Fibroblast of skin of back (primary cell): Measurements from ENCODE around the gene ENO3.

ENCODE experiments used
- DNase-seq: peaks from one replicate; pipeline ENCODE4 v3.0.0-alpha.2; 2013

The ENO3 gene

DNA sequence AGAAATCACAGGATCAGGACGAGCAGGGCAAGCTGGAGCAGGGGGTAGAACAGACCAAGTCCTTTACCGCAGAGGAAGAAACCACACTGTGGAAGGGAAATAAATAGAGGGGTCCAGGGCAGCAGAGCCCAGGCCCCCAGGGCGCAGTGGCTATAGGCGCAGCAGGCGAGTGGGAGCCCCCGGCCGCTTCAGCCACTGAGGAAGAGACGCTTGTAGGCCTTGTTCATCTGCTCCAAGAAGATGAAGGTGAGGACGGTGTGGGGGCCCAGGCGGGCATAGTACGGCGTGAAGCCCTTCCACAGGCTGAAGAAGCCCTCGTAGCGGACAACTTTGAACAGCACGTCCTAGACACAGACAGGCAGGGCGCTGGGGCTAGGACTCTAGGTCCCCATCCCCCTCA lies 13.4 kb upstream of the ENO3 start:
- DNase-seq, result no peak

GRCh38 chr17:4938069-4938491 lies 12.8 kb upstream of the ENO3 start:
- DNase-seq, result no peak

GRCh38 chr17:4938688-4939545 lies 12.0 kb upstream of the ENO3 start:
- no peak for DNase-seq

- no peak for DNase-seq
Measured at GRCh38 chr17:4939546-4939795, 11.4 kb upstream of the ENO3 start.

- peak; percentile 100 for DNase-seq
Measured at GRCh38 chr17:4939796-4940554, 10.9 kb upstream of the ENO3 start, which contains the start of the genes RNF167 and SLC25A11. Gene RNF167 (plus strand): TSS chr17:4940268. CDS start chr17:4940910, 642 bp downstream. Gene SLC25A11 (minus strand): TSS chr17:4940046. CDS start chr17:4939910, 136 bp downstream.

DNA sequence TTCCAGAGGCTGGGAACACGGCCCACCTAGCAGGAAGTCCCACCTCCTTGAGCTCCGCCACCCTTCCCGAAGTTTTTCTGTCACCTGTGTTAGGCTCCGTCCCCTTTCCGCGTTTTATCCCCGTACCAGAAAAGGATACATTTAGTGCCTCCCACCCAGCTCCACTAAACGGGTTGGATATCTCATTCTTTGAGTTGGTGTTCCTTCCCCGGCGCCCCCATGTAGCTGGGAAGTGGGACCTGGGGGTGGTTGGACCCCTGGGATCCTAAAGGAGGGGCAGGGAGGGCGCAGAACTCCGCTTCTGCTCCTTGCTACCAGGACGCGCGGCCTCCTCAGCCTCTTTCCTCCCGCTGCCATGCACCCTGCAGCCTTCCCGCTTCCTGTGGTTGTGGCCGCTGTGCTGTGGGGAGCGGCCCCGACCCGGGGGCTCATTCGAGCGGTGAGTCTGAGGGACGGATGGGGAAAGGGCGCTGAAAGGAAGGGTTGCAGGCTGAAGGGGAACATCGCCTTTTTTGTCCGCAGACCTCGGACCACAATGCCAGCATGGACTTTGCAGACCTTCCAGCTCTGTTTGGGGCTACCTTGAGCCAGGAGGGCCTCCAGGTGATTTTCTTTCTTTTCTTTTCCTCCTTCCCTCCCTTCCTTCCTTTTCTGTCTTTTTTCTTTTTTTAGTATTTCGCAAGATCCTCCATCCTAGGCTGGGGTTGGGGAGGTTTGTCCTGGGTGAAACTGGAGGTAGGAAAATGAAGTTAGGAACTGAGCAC lies 10.2 kb upstream of the ENO3 start:
- no peak for DNase-seq

DNA sequence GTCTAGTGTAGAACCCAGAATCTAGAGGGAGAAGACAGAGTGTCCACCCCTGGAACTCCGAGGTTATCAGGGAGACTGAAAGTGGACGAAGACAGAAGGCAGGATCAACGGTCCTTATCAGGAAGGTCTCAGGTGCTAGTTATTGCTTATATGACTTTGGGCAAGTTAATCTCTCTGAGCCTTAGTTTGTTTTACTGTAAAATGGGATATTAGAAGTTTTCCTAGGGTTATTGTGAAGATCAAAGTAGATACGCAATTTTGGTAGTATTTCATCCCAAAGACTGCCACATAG lies 9.7 kb upstream of the ENO3 start:
- DNase-seq, result no peak

- no peak for DNase-seq
Measured at GRCh38 chr17:4942760-4943508, 8.0 kb upstream of the ENO3 start.

- no peak for DNase-seq
Measured at GRCh38 chr17:4944163-4944553, 6.8 kb upstream of the ENO3 start.

DNA sequence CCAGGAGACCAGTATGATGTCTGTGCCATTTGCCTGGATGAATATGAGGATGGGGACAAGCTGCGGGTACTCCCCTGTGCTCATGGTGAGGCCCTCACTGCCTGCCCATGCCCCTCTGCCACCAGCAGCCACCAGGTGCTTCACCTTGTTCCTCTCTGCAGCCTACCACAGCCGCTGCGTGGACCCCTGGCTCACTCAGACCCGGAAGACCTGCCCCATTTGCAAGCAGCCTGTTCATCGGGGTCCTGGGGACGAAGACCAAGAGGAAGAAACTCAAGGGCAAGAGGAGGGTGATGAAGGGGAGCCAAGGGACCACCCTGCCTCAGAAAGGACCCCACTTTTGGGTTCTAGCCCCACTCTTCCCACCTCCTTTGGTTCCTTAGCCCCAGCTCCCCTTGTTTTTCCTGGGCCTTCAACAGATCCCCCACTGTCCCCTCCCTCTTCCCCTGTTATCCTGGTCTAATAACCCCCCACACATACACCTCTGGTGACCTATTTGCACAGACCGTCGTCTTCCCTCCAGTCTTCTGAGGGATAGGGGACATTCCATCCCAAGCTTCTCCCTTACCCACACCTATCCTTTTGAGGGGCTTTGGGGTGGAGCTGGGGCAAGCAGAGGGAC lies 6.3 kb upstream of the ENO3 start:
- DNase-seq, result no peak

DNA sequence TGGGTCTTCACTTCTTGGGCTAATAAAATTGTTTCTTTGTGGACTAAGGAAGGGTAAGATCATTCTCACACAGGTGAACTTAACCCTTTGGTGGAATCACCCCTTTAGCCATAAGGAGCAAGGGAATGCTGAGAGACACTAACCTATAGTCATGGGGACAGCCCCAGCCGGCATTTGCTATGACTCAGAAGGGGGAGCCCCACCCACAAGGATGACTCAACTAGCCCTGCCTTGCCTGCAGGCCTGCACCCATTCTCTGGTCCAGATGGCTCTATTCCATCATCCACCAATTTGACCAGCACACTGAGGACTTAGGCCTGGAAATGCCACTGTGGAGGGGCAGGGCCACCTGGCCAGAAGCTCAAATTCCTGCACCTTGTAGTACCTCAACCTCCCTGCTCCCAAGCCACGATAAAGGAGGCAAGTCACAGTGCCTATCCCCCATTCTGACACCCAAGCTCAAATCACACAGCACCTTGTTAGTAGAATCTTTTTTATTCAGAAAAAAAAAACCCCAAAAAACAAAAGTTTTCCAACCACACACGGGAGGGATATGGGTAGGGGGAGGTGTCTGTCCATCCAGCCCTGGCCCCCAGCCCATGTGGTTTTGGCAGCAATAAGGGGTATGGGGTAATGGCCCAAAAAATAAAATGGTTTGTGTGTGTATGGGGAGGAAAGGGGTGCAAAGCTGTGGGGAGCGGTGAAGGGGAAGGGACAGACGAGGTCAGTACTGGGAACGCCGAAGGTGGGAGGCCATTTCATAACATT lies 5.6 kb upstream of the ENO3 start:
- peak; percentile 93 for DNase-seq

GRCh38 chr17:4945944-4946280 lies 5.0 kb upstream of the ENO3 start:
- no peak for DNase-seq

GRCh38 chr17:4946312-4946976 lies 4.5 kb upstream of the ENO3 start:
- no peak for DNase-seq

GRCh38 chr17:4947010-4947410 lies 3.9 kb upstream of the ENO3 start:
- peak; percentile 65 for DNase-seq

DNA sequence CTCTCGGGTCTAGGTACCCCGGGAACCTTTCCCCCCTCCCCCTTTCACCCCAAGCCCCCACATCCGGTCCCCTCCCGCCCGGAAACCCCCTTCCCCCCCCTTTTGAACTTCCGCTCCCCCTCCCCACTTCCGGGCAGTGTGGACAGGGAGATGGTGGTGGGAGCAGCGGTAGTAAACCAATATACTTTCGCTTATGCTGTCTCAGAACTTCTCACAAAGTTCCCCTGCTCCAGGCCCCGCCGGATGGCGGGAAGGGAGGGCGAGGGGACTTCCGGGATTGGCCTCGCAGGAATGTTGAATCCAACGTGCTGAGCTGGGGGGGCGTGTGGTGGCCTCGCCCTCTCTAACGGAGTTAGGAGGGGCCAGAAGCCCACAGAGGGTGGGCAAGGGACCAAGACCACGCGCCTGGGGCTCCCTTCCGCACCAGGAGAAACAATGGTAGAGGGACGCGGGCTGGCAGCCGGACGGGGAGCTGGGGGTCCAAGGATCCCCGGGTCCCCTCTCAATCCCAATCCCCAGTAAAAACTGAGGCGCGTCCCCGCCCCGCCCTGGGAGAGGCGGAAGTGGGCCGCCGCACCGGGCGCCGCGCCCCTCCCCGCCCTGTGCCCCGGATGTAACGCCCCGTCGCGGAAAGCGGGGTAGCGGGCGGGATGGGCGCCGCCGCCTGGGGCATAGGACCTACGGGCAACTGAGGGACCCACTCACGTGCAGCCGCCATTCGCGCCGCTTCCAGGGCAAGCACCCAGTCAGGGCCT lies 3.3 kb upstream of the ENO3 start:
- DNase-seq, result peak; percentile 76

- DNase-seq, result peak; percentile 91
Measured at GRCh38 chr17:4948166-4948930, 2.6 kb upstream of the ENO3 start, which contains the start of gene PFN1. Gene PFN1 (minus strand): TSS chr17:4948530. CDS start chr17:4948394, 136 bp downstream.

GRCh38 chr17:4948931-4949320 lies 2.0 kb upstream of the ENO3 start:
- peak; percentile 91 for DNase-seq

DNA sequence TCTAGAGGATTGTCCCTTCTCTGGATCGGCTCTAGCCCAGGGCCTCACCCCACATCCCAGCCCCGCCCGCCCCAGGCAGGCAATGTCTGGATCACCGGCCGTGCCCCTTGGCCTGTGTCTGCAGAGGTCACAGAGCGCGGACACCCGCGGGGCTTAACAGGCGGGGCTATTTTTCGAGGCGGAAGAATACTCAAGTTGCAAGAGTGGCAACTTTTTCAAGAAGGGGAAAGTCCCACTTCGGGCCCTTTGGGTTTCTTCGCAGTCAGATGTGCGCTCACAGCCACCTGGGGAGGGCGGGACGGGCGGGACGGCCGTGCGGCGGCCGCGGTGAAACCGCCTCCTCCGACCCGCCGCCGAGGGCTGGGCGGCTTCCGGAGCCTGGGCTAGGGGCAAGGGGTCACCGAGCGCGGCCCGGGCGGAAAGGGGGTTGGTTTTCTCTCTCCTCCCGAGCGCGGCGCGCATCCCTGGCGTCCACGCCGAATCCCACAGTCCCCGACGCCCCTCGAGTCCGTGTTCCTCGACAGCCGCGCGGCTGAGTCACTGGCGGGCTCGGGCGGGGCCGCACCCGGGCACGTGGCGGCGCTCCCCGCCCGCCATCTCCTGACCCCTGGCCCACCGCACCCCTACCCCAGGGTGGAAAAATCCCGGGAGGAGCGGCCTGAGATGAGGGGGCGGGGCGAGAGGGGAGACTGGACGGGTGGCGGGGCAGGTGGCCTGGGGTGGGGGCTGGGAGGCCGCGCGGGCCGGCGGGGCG lies 1.4 kb upstream of the ENO3 start:
- peak; percentile 75 for DNase-seq
